ENCODE measurements around the gene DPP7.

The DPP7 gene

GRCh38 chr9:137080260-137081122 is 34.0 kb downstream of the DPP7 start:
- H3K4me3 ChIP-seq (ENCODE audit: low read depth, low read length) = no peak overlapping the region
- no peak for TF ChIP-seq CTCF (IDR thresholded peaks at IDR 0.05; ENCODE audit: low read depth, low read length)
- in situ Hi-C loops (cut with HindIII; ENCODE audit: low sequenced_read_pairs) = no loop called here
- DNase-seq (ENCODE audit: low read depth, low spot score) = no peak

- DNase-seq (ENCODE audit: low read depth, low spot score) = no peak
- H3K4me3 ChIP-seq (ENCODE audit: low read depth, low read length) = no peak overlapping the region
- TF ChIP-seq CTCF (IDR thresholded peaks at IDR 0.05; ENCODE audit: low read depth, low read length) = no peak
- in situ Hi-C loops (cut with HindIII; ENCODE audit: low sequenced_read_pairs) = no loop called here
These were observed 35.1 kb downstream of the DPP7 start for GRCh38 chr9:137079401-137079787.

- no peak for TF ChIP-seq CTCF (IDR thresholded peaks at IDR 0.05; ENCODE audit: low read depth, low read length)
- in situ Hi-C loops (cut with HindIII; ENCODE audit: low sequenced_read_pairs) = no loop called here
- DNase-seq (ENCODE audit: low read depth, low spot score) = no peak
- peak overlapping the region; percentile 58 for H3K4me3 ChIP-seq (ENCODE audit: low read depth, low read length)
These were observed 35.7 kb downstream of the DPP7 start for GRCh38 chr9:137078701-137079400.

GRCh38 chr9:137077758-137078693 is 36.5 kb downstream of the DPP7 start:
- in situ Hi-C loops (cut with HindIII; ENCODE audit: low sequenced_read_pairs) = no loop called here
- DNase-seq (ENCODE audit: low read depth, low spot score) = no peak

DNA sequence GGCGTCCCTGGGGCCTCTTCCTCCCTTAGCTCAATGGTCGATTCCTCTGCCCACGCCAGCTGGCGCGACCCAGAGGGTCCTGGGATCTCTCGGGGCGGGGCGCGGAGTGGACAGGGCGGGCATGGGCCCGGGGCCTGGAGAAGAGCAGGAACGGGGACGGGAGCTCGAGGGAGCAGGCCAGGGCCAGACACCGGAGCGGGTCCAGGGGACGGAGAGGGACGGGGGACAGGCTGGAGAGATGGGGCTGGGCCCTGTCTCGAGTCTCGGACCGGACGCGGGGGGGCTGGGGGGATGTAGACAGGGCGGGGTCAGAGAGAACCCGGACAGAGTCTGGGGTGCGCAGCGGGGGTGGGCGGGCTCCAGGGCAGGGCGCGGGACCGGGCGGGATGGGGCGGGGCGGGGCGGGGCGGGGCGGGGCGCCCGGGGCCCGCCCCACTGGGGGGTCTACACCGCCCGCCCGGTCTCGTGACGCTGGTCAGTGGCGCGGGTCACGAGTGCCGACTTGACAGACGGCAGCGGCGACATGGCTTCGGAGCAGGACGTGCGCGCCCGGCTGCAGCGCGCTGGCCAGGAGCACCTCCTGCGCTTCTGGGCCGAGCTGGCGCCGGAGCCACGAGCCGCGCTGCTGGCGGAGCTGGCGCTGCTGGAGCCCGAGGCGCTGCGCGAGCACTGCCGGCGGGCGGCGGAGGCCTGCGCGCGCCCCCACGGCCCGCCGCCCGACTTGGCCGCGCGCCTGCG is 37.4 kb downstream of the DPP7 start, which contains the start of gene UAP1L1:
Gene UAP1L1, plus strand, starts transcription at position 508 of the 738 bp plus-strand sequence. Its CDS starts 16 bp downstream, at position 524.
- no peak for TF ChIP-seq CTCF (IDR thresholded peaks at IDR 0.05; ENCODE audit: low read depth, low read length)
- DNase-seq (ENCODE audit: low read depth, low spot score) = no peak
- H3K4me3 ChIP-seq (ENCODE audit: low read depth, low read length) = peak within 1 kb of the TSS; percentile 58
- in situ Hi-C loops (cut with HindIII; ENCODE audit: low sequenced_read_pairs) = no loop called here

More at GRCh38 chr9:137077758-137078693, 36.5 kb downstream of the DPP7 start:
- peak overlapping the region; percentile 58 for H3K4me3 ChIP-seq (ENCODE audit: low read depth, low read length)
- no peak for TF ChIP-seq CTCF (IDR thresholded peaks at IDR 0.05; ENCODE audit: low read depth, low read length)
